GM18867 (cell line): Measurements from ENCODE around the gene ASB7.
A peak's percentile ranks its signal among the peaks of the same experiment; 100 is the strongest.

Experiments used
- ATAC-seq: cut with Tn5 transposase; IDR thresholded peaks from one replicate; pipeline ENCODE4 v1.9.1; 2021; ENCODE audit warnings: mild to moderate bottlenecking, moderate library complexity; ENCODE audit not compliant: unreplicated experiment

Gene ASB7

GRCh38 chr15:100596792-100597191 lies 5.6 kb upstream of the ASB7 start:
- ATAC-seq: peak; percentile 80

GRCh38 chr15:100597862-100598261 lies 4.5 kb upstream of the ASB7 start:
- ATAC-seq: no peak

DNA sequence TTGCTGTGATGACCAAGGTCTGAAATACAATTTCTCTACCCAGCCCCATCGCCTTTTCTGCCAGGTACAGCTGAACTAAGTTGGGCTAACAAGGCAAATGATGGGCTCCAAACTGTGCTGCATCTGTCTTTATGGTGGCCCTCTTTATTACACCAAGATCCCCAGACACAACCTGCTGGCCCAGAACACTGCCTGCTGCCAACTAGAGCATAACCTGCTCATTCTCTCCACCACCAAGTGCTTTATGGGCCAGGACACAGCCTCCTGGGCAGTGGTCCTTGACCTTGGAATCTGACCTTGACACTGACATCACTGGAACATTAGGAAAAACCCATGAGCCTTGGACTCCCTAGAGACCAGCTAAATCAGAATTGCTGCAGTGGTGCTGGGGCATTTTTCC lies 3.7 kb upstream of the ASB7 start:
- no peak for ATAC-seq

DNA sequence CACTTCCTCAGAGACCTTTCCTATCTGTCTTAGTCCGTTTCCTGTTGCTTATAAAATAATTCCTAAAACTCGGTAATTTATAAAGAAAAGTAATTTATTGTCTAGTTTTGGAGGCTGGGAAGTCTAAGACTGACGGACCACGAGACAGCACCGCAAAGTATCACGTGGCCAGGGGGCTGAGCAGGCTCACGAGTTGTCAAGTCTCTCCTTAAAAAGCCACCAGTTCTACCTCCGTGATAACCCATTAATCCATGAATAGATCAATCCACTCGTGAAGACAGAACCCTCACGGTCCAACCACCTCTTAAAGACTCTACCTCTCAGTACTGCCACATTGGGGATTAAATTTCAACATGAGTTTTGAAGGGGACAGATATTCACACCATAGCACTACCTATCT lies 1.2 kb upstream of the ASB7 start:
- no peak for ATAC-seq

DNA sequence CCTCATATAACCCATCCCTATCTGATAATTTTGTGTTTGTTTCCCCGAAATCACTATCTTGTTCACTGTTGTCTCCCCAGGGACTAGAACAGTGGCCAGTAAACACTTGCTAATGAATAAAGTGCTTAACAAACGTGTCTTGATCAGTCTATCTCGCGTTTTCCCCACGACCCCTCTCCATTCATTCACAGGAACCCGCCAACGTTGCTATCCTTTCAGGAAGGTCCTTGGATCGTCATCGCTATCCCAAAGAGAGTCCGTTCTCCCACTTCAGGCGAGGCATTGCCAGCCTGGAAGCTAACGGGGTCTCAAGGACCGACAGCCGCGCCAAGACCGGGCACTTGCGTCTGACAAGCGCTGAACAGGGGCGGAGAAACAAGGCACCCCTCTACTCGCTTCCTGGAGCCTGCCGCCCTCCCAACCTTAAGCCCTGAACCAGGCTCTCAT lies 749 bp upstream of the ASB7 start:
- peak; percentile 20 for ATAC-seq

GRCh38 chr15:100602823-100603393 lies 519 bp downstream of the ASB7 start:
- ATAC-seq: peak; percentile 41

DNA sequence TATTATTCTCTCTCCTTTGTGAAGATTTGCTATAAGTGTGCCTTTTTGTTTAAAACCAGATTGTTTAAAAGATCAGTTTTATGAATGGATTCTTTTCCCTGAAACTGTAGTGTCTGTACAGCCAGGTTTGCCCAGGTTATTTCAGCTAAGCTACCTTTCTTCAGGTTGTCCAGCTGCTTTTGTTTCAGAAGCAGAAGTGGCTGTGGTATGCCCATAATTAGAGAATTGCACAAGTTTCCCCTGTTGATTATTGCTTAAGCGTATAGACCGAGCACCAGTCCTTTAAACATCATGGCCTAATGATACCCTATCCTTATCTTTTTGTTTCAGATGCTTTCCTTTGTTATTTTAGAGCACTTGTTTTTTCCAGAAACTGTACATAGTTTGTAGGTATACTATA lies 10.2 kb downstream of the ASB7 start:
- no peak for ATAC-seq

- no peak for ATAC-seq
Measured at GRCh38 chr15:100613208-100613607, 10.8 kb downstream of the ASB7 start.

GRCh38 chr15:100614336-100614735 lies 11.9 kb downstream of the ASB7 start:
- ATAC-seq: no peak

DNA sequence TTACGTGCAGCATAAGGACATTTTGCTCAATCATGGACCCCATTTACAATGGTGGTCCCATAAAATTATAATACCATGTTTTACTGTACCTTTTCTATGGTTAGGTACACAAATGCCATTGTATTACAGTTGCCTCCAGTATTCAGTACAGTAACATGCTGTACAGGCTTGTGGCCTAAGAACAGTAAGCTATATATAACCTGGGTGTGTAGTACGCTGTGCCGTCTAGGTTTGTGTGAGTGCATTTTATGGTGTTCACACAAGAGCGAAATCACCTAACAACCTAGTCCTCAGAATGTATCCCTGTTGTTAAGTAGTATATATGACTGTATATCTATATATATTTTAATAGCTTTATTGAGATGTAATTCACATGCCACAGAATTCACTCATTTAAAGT lies 12.5 kb downstream of the ASB7 start:
- no peak for ATAC-seq

GRCh38 chr15:100615801-100616200 lies 13.4 kb downstream of the ASB7 start:
- no peak for ATAC-seq

DNA sequence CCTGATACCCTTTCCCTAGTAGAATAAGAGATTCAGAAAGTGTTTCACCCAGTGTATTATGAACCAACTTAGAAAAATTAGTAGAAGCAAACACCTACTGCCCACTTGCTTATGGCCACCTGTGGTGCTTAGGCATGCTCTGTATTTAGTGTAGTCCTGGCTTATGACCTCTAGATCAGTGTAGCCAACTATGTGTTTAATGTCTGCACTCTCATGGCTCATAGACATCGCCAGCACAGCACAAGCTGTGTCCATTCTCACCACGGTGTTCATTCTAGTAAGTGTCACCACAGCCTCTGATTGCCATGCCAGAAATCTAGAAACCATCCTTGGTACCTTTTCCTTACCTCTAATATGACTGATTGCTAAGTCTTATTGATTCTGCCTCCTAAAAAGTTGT lies 14.3 kb downstream of the ASB7 start:
- no peak for ATAC-seq

DNA sequence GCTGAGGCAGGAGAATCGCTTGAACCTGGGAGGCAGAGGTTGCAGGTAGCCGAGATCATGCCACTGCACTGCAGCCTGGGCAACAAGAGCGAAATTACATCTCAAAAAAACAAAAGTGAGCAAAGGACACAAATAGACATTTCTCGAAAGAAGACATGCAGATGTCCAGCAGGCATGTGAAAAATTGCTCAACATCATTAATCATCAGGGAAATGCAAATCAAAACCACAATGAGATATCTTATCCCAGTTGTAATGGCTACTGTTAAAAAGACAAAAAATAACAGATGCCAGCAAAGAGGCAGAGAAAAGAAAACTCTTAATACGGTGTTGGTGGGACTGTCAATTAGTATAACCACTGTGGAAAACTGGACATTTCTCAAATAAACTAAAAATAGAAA lies 20.9 kb downstream of the ASB7 start:
- ATAC-seq: no peak

DNA sequence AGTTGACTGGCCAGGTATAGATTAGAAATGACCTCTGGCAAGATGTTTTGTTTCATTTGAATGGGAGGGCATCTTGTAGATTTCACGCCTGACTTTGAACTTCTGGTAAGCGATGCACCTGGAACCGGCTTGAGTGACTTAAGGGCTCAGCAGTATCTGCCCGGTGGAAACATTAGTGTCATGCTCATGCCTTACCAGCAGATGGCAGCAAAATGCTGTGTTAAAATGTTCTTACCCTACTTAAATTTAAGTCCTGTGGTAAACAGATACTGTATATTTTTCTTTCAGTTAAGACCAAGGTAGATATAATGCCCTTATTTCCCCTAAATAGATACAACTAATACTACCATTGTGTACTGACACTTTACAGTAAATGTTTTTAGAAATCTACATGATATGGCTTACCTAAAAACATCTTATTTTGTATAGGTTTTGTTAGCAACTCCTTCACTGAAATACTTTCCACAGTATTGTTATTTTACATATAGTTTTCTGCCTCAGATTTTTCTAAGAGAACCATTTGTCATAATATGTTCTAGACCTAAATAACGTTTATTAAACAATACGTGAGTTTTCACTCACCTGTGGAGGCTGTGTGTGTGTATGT lies 25.5 kb downstream of the ASB7 start:
- peak; percentile 85 for ATAC-seq

DNA sequence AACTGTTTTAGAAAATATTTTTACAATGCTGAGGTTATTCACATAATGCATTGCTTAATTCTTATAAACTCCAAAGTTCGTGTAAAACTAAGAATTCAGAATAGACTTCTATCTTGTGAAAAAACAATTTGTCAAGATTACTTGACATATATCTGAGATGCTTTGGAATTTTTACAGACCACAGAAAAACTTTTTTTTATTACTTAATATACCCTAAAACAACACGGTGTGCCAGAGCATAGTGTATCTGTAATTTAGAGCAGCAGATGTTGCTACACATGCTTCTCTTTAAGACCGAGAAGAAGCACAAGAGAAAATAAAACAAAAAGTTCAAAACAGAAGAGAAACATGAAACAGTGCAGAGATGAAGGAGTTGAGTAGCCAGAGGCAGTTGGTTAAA lies 26.4 kb downstream of the ASB7 start:
- no peak for ATAC-seq

GRCh38 chr15:100631831-100632230 lies 29.4 kb downstream of the ASB7 start:
- no peak for ATAC-seq

DNA sequence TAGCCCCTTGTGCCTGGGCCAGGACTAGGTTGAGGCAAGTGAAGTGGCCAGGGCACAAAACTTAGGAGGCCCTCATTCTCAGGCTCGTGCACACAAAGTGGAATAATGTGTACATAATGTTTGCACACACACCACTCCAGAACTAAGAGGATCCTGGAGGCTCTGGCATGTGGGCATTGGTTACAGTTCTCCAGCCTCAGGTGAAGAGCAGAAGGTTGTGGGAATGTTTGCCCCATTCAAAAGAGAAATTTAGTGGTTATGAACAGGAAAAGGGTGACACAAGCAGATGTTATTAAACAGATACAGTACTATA lies 31.3 kb downstream of the ASB7 start:
- no peak for ATAC-seq

DNA sequence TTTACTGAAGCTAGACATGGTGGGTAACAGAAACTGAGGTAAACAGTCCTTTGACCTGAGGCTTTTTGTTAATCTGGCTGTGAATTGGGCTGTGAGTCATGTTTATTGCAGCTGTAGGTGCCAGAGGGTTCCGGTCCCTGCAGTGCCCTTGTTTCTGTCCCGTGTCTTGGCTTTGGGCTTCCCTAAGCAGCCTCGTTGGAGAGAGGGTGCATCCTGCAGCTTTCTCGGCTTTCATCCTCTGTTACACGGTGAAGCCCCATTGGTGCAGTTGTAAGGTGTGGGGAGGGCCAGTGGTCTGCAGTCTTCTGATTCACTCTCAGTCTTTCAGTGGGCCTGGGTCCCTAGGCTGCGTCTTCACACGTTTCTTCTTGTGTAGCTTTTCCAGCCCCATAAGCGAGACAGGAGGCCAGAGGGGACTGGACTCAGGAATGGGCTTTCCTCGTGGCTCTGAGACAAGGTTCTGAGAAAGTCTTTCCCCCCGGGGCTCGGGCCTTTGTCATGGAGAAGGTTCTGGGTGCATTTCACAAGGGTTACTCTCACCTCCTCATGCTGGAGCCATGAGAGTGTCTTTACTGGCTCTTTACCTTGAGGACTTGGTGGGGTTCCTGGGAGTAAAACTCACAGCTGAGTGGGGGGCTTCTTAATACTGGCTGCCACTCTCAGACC lies 33.1 kb downstream of the ASB7 start:
- no peak for ATAC-seq

DNA sequence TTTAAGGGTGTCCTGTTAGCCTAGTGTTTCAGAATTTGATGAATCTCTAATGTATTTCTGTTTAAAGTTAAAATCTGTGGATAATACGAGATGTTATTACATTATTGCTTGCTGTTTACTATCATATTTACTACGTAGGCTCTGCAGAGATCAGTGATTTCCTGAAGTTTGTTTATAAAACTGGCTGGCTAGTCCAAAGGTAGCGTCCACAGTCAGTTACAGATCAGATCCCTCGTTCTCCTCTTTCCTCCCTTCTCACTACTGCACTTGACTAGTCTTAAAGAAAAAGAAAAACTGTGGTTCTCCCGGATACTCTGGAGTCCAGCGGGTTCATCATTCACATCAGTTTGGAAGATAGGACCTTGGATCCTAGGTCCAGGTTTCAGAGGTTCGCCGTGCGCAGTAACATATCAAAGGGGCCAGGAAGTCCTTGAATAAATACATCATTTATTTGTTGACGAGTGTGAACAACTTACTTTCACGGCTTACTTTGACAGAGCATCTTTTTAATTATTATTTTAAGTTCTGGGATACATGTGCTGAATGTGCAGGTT lies 35.9 kb downstream of the ASB7 start:
- no peak for ATAC-seq

DNA sequence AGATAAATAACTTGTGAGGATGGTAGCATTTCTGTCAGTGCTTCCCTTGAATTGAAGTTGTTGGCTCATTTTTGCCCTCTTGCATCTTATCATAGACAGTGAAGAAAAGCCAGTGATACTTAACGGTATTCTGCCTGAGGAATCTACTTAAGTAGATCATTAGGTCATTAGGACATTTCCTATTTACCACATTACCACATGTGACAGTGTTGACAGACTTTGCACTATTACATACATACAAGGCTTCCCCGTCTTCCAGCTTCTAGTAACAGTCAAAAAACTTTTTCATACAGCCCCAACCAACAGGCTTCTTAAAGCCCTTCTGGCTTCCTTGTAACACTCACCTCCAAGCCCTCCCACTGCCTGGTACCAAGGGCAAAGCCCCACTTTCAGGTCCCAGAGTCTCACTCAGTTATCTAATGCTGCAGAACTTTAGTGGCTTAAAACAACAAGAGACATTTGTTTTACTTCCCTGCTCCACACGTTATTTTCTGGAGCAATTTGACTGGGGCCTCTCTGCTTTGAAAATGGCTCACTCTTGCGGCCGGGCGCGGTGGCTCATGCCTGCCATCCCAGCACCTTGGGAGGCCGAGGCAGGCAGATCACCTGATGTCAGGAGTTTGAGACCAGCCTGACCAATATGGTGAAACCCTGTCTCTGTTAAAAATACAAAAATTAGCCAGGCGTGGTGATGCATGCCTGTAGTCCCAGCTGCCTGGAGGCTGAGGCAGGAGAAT lies 40.0 kb downstream of the ASB7 start:
- no peak for ATAC-seq

GRCh38 chr15:100642950-100643338 lies 40.6 kb downstream of the ASB7 start:
- no peak for ATAC-seq

GRCh38 chr15:100645671-100646070 lies 43.3 kb downstream of the ASB7 start:
- ATAC-seq: no peak
